IMR-90 (cell line): Measurements from ENCODE around the gene TECPR2. TPM values are rescaled to one million over a fixed set of nuclear protein-coding genes. Genes with fewer than 3 reads are reported as not detected.

ENCODE experiments used
- ATAC-seq: fragments of 200-7000 bp; cut with Tn5 transposase; 2 replicates; pipeline ENCODE4 v1.9.1; 2020; ENCODE audit warnings: low read depth, mild to moderate bottlenecking, moderate library complexity
- BruUV-seq: library from RNA; stranded (reverse); fragments of 400-500 nt; replicated peaks from 2 replicates; lab custom pipeline; 2021; lab: Mats Ljungman, UMichigan
- CTCF ChIA-PET: fragments of 300-600 bp; formaldehyde crosslinking; extraction: SDS; loops from one replicate; lab custom pipeline; 2021; ENCODE audit warnings: antibody characterized with exemption; lab: Yijun Ruan, JAX
- POLR2A ChIA-PET: fragments of 300-600 bp; sonication (Branson Sonifier 250); formaldehyde crosslinking; loops from one replicate; lab custom pipeline; 2022; ENCODE audit warnings: antibody characterized with exemption; ENCODE audit not compliant: unreplicated experiment; lab: Charles Lee
- DNase-seq: peaks from one replicate; pipeline ENCODE4 v3.0.0; 2013
- H2AFZ ChIP-seq: replicated peaks from 2 replicates; pipeline ENCODE3; 2013; ENCODE audit warnings: low read length, mild to moderate bottlenecking; ENCODE audit not compliant: poor library complexity
- H2AK5ac ChIP-seq: 2 replicates; pipeline ENCODE4 v1.6.1; 2013; ENCODE audit warnings: low read depth, low read length, inconsistent platforms
- H2AK9ac ChIP-seq: replicated peaks from 2 replicates; pipeline ENCODE3; 2013; ENCODE audit warnings: mild to moderate bottlenecking, low read depth, low read length, moderate library complexity; ENCODE audit not compliant: poor library complexity
- H2BK120ac ChIP-seq: 2 replicates; pipeline ENCODE4 v1.6.1; 2013; ENCODE audit warnings: low read depth, low read length, inconsistent platforms
- H2BK15ac ChIP-seq: 3 replicates; pipeline ENCODE4 v1.6.1; 2013; ENCODE audit warnings: low read depth, low read length, inconsistent platforms
- H2BK20ac ChIP-seq: 2 replicates; pipeline ENCODE4 v1.6.1; 2013; ENCODE audit warnings: low read depth, mild to moderate bottlenecking, inconsistent platforms, low read length, moderate library complexity
- H2BK5ac ChIP-seq: 2 replicates; pipeline ENCODE4 v1.6.1; 2013; ENCODE audit warnings: mild to moderate bottlenecking, low read depth, low read length, inconsistent platforms; ENCODE audit not compliant: poor library complexity, severe bottlenecking
- H3K14ac ChIP-seq: replicated peaks from 2 replicates; pipeline ENCODE4 v1.6.1; 2013; ENCODE audit warnings: low read depth, low read length, inconsistent platforms
- H3K18ac ChIP-seq: 2 replicates; pipeline ENCODE4 v1.6.1; 2013; ENCODE audit warnings: low read depth, low read length, control low read depth
- H3K23ac ChIP-seq: 2 replicates; pipeline ENCODE4 v1.6.1; 2013; ENCODE audit warnings: low read depth, low read length, inconsistent platforms
- H3K27ac ChIP-seq: 2 replicates; pipeline ENCODE4 v1.5.1; 2013; ENCODE audit warnings: mild to moderate bottlenecking, control low read depth, low read length; ENCODE audit not compliant: insufficient read depth
- H3K27me3 ChIP-seq: 2 replicates; pipeline ENCODE4 v1.6.1; 2013; ENCODE audit warnings: low read length; ENCODE audit not compliant: control insufficient read depth, insufficient read depth
- H3K36me3 ChIP-seq: 2 replicates; pipeline ENCODE4 v1.6.1; 2013; ENCODE audit warnings: low read length, mixed read lengths; ENCODE audit not compliant: control insufficient read depth, insufficient read depth
- H3K4ac ChIP-seq: 2 replicates; pipeline ENCODE4 v1.6.1; 2013; ENCODE audit warnings: low read depth, low read length, inconsistent platforms
- H3K4me1 ChIP-seq: 2 replicates; pipeline ENCODE4 v1.6.1; 2013; ENCODE audit warnings: low read length, mixed read lengths; ENCODE audit not compliant: control insufficient read depth, insufficient read depth
- H3K4me2 ChIP-seq: 2 replicates; pipeline ENCODE4 v1.6.1; 2013; ENCODE audit warnings: low read depth, mild to moderate bottlenecking, control low read depth, low read length, moderate library complexity
- H3K4me3 ChIP-seq: 2 replicates; pipeline ENCODE4 v1.5.1; 2013; ENCODE audit warnings: low read depth, mild to moderate bottlenecking, control low read depth, low read length, moderate library complexity; ENCODE audit not compliant: insufficient read depth
- H3K56ac ChIP-seq: 2 replicates; pipeline ENCODE4 v1.6.1; 2013; ENCODE audit warnings: low read length, inconsistent platforms; ENCODE audit not compliant: insufficient read depth; ENCODE audit errors: extremely low read depth
- H3K79me1 ChIP-seq, 2 experiments: 2 replicates each; pipeline ENCODE4 v1.6.1; 2013; ENCODE audit warnings: low read length in 2 of 2, inconsistent platforms in 1 of 2, low read depth in 1 of 2
- H3K9ac ChIP-seq: 2 replicates; pipeline ENCODE4 v1.6.1; 2013; ENCODE audit warnings: low read depth, low read length, control low read depth
- H3K9me1 ChIP-seq: 2 replicates; pipeline ENCODE4 v1.6.1; 2013; ENCODE audit warnings: low read length, inconsistent platforms; ENCODE audit not compliant: insufficient read depth
- H3K9me3 ChIP-seq: 2 replicates; pipeline ENCODE4 v1.6.1; 2013; ENCODE audit warnings: low read length; ENCODE audit not compliant: control insufficient read depth, insufficient read depth
- H4K20me1 ChIP-seq: 2 replicates; pipeline ENCODE4 v1.6.1; 2013; ENCODE audit warnings: low read length, inconsistent platforms; ENCODE audit not compliant: insufficient read depth
- H4K5ac ChIP-seq: 2 replicates; pipeline ENCODE4 v1.6.1; 2013; ENCODE audit warnings: mild to moderate bottlenecking, low read depth, low read length, control low read depth
- H4K8ac ChIP-seq, 2 experiments: 2 replicates each; pipeline ENCODE4 v1.6.1; 2013; ENCODE audit warnings: low read depth in 2 of 2, low read length in 2 of 2, control low read depth in 1 of 2, inconsistent platforms in 1 of 2
- H4K91ac ChIP-seq: 2 replicates; pipeline ENCODE4 v1.6.1; 2013; ENCODE audit warnings: low read depth, low read length, inconsistent platforms; ENCODE audit not compliant: insufficient read depth
- BHLHE40 ChIP-seq: fragments of 150-350 bp; IDR thresholded peaks from 2 replicates; pipeline ENCODE4 v1.6.1; 2016; ENCODE audit warnings: mild to moderate bottlenecking, low read depth, low read length
- CEBPB ChIP-seq: IDR thresholded peaks from 2 replicates; pipeline ENCODE4 v1.6.1; 2012; ENCODE audit warnings: low read depth, low read length, improper control_type of control experiment
- CHD1 ChIP-seq: IDR thresholded peaks from 2 replicates; pipeline ENCODE4 v1.6.1; 2012; ENCODE audit warnings: low read depth, low read length, improper control_type of control experiment
- CTCF ChIP-seq: conservative IDR thresholded peaks from 2 replicates; pipeline ENCODE4 v1.5.1; 2012; ENCODE audit warnings: mild to moderate bottlenecking, low read depth, low read length, improper control_type of control experiment
- ELK1 ChIP-seq: fragments of 150-350 bp; IDR thresholded peaks from 2 replicates; pipeline ENCODE4 v1.6.1; 2016; ENCODE audit warnings: low read depth, mild to moderate bottlenecking, low read length, moderate library complexity, borderline replicate concordance
- FOS ChIP-seq: fragments of 150-350 bp; IDR thresholded peaks from 2 replicates; pipeline ENCODE4 v1.6.1; 2016; ENCODE audit warnings: low read depth, low read length
- MAFK ChIP-seq: IDR thresholded peaks from 2 replicates; pipeline ENCODE4 v1.6.1; 2012; ENCODE audit warnings: low read depth, low read length, improper control_type of control experiment
- MAZ ChIP-seq: IDR thresholded peaks from 2 replicates; pipeline ENCODE4 v1.6.1; 2012; ENCODE audit warnings: low read depth, mild to moderate bottlenecking, low read length, improper control_type of control experiment, moderate library complexity, borderline replicate concordance
- MXI1 ChIP-seq: IDR thresholded peaks from 2 replicates; pipeline ENCODE4 v1.6.1; 2012; ENCODE audit warnings: low read depth, mild to moderate bottlenecking, low read length, moderate library complexity, borderline replicate concordance
- NFE2L2 ChIP-seq: fragments of 150-350 bp; IDR thresholded peaks from 2 replicates; pipeline ENCODE4 v1.6.1; 2016; ENCODE audit warnings: low read depth, mild to moderate bottlenecking, low read length
- POLR2A ChIP-seq: IDR thresholded peaks from 2 replicates; pipeline ENCODE4 v1.6.1; 2012; ENCODE audit warnings: mild to moderate bottlenecking, low read depth, low read length
- RAD21 ChIP-seq: IDR thresholded peaks from 2 replicates; pipeline ENCODE4 v1.6.1; 2012; ENCODE audit warnings: low read length, improper control_type of control experiment
- RCOR1 ChIP-seq: IDR thresholded peaks from 2 replicates; pipeline ENCODE4 v1.6.1; 2012; ENCODE audit warnings: mild to moderate bottlenecking, low read length, improper control_type of control experiment; ENCODE audit not compliant: insufficient replicate concordance
- RFX5 ChIP-seq: IDR thresholded peaks from 2 replicates; pipeline ENCODE4 v1.8.0; 2012; ENCODE audit warnings: low read depth, mild to moderate bottlenecking, low read length, moderate library complexity
- SMC3 ChIP-seq: fragments of 150-350 bp; IDR thresholded peaks from 2 replicates; pipeline ENCODE4 v1.6.1; 2016; ENCODE audit warnings: low read depth, mild to moderate bottlenecking, antibody characterized with exemption, low read length, moderate library complexity
- WGBS, 2 experiments: methylation state at CpG; one replicate each; pipeline versions ENCODE4 v1.1.5 to v1.1.7; 2013; ENCODE audit warnings: missing lambda C conversion rate in 2 of 2; ENCODE audit not compliant: insufficient read length in 1 of 2; ENCODE audit errors: extremely low coverage in 2 of 2; 5-methylcytosine and 5-hydroxymethylcytosine counted together
- dilution Hi-C: fragments of 300-500 bp; cut with HindIII; formaldehyde crosslinking; loops from one replicate; pipeline ENCODE4 v1.14.3; 2018; ENCODE audit warnings: low sequenced_read_pairs; ENCODE audit not compliant: unreplicated experiment
- in situ Hi-C: fragments of 300-500 bp; cut with MboI; formaldehyde crosslinking; loops from 3 replicates; pipeline ENCODE4 v1.14.3; 2019; ENCODE audit warnings: low sequenced_read_pairs, inconsistent platforms, mixed read lengths
- intact Hi-C: fragments of 100-400 bp; cut with micrococcal nuclease; formaldehyde crosslinking; loops from 2 replicates; pipeline ENCODE4 v1.10.0; 2022
- polyA plus RNA-seq, 3 experiments: library from polyadenylated mRNA; depleted of rRNA; stranded (reverse); fragments of >200 nt; gene quantifications; 2 replicates each; pipeline ENCODE4 v1.2.3, GENCODE V29; 2012; ENCODE audit warnings: low replicate concordance in 1 of 3
- total RNA-seq: library from RNA; depleted of rRNA; stranded (reverse); fragments of >200 nt; gene quantifications from 2 replicates; pipeline ENCODE4 v1.2.3, GENCODE V29; 2012

Gene TECPR2
- total and polyA plus RNA-seq, 2 of the 4 experiments (the other 2 are of a cell fraction): 9.5 to 11.7 TPM

GRCh38 chr14:102351023-102351422 lies 11.7 kb upstream of the TECPR2 start:
- in situ Hi-C loops (no loop called here), intact Hi-C loops (no loop called here), dilution Hi-C loops (no loop called here)
- Histone ChIP-seq H3K27me3 (no peaks in the 10 kb centered on the region), H4K5ac (no peak overlapping the region), H2BK15ac (no peak overlapping the region), H3K4ac (no peak overlapping the region), H3K23ac (no peak overlapping the region), H3K14ac (no peak overlapping the region), H3K9ac (no peak overlapping the region), H4K91ac (no peak overlapping the region), H3K79me1 (peaks cover 5 to 8% of the 10 kb centered on the region in 2 experiments; a peak in 3 of 4 replicates), H3K9me3 (no peaks in the 10 kb centered on the region), H2AK9ac (no peak overlapping the region), H3K18ac (no peak overlapping the region), H3K4me3 (no peak overlapping the region), H3K4me2 (no peak overlapping the region), H4K20me1 (no peaks in the 10 kb centered on the region; the same call in 1 of the 2 replicates), H2AK5ac (no peak overlapping the region), H2BK120ac (no peak overlapping the region), H3K9me1 (peaks cover 7% of the 10 kb centered on the region), H4K8ac (no peak overlapping the region), H2BK5ac (no peak overlapping the region), H2AFZ (no peak overlapping the region), H3K27ac (no peak overlapping the region), H2BK20ac (no peak overlapping the region), H3K36me3 (peaks cover 50% of the 10 kb centered on the region), H3K56ac (no peak overlapping the region), H3K4me1 (no peaks in the 10 kb centered on the region)
- no peak for ATAC-seq
- DNase-seq: no peak
- TF ChIP-seq MXI1 (no peak), RAD21 (no peak), MAFK (no peak), RFX5 (no peak), CEBPB (no peak), FOS (no peak), MAZ (no peak), CHD1 (no peak), SMC3 (no peak), ELK1 (no peak), CTCF (no peak), RCOR1 (no peak), POLR2A (no peak), NFE2L2 (no peak), BHLHE40 (no peak)
- BruUV-seq: no TSS peak
- WGBS, 2 experiments: 100% methylated on average over 6 of the region's 10 CpGs; no CpG with 5 or more reads in 1 of the 2 experiments
- CTCF ChIA-PET: no interaction called here
- POLR2A ChIA-PET: interaction anchor here (0.9 kb wide), 1 partner anchor 11 kb away, joined by 3 read pairs; no protein-coding TSS in a partner anchor
